PC-3 (cell line): ENCODE data around the gene UPK3BL1.
"Not testable (repeated sequence)": the region's sequence is repeated elsewhere in the genome, so short reads cannot be mapped to it uniquely, and the experiment has no call there.

Experiments used
- EZH2 ChIP-seq: fragments of 300-600 bp; sonication (generic); IDR thresholded peaks from one replicate; pipeline ENCODE4 v1.6.1; 2017; ENCODE audit warnings: antibody characterized with exemption, mild to moderate bottlenecking, low read length; ENCODE audit not compliant: unreplicated experiment
- TF ChIP-seq, protein P1 (sequence below): fragments of 300-600 bp; sonication (generic); conservative IDR thresholded peaks from 2 replicates; pipeline ENCODE4 v1.5.1; 2017; ENCODE audit warnings: antibody characterized with exemption, low read depth, mild to moderate bottlenecking, low read length

DNA sequence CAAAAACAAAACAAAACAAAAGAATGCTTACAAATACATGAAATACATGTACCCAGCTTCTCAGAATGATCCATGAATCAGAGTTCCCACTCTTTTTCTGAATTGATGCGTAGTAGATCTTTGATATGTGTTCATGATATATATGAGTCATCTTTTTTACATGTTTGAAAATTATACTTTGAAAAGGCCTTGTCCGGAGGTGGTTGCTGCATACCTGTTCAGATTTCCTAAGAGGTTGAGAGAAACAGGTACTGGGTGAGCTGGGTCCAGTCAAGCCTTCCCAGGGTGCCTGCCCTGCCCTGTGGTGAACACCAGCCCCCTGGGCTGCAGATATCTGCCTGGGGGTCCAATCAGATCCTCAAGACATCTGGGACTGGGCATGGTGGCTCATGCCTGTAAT lies 33.0 kb upstream of the UPK3BL1 start:
- TF ChIP-seq, protein P1, sequence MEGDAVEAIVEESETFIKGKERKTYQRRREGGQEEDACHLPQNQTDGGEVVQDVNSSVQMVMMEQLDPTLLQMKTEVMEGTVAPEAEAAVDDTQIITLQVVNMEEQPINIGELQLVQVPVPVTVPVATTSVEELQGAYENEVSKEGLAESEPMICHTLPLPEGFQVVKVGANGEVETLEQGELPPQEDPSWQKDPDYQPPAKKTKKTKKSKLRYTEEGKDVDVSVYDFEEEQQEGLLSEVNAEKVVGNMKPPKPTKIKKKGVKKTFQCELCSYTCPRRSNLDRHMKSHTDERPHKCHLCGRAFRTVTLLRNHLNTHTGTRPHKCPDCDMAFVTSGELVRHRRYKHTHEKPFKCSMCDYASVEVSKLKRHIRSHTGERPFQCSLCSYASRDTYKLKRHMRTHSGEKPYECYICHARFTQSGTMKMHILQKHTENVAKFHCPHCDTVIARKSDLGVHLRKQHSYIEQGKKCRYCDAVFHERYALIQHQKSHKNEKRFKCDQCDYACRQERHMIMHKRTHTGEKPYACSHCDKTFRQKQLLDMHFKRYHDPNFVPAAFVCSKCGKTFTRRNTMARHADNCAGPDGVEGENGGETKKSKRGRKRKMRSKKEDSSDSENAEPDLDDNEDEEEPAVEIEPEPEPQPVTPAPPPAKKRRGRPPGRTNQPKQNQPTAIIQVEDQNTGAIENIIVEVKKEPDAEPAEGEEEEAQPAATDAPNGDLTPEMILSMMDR = not testable (repeated sequence)
- TF ChIP-seq EZH2 = not testable (repeated sequence)
